NCI-H2171 (cell line): Measurements from ENCODE around the gene EIF4E2.

Source experiments
- DNase-seq: peaks from one replicate; lab custom pipeline; 2025; lab: John Stamatoyannopoulos, UW

The EIF4E2 gene

DNA sequence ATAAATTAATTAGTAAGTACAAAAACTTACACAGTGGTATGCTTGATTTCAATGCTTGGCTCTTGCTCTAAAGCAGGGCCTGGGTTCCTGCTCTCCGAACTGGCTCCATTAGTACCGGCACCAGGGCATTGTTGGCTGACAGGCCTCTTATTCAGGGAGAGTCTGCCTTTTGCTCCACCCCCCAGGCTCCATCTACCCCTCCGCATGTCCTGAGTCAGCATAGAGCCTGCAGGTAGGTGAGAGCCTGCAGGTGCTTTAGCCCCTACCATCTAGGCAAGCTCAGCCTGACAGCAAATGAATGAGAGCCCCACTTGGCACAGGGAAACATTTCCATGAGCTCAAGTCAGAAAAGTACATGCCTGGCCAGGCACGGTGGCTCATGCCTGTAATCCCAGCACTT is 47.8 kb downstream of the EIF4E2 start:
- DNase-seq, result no peak

DNA sequence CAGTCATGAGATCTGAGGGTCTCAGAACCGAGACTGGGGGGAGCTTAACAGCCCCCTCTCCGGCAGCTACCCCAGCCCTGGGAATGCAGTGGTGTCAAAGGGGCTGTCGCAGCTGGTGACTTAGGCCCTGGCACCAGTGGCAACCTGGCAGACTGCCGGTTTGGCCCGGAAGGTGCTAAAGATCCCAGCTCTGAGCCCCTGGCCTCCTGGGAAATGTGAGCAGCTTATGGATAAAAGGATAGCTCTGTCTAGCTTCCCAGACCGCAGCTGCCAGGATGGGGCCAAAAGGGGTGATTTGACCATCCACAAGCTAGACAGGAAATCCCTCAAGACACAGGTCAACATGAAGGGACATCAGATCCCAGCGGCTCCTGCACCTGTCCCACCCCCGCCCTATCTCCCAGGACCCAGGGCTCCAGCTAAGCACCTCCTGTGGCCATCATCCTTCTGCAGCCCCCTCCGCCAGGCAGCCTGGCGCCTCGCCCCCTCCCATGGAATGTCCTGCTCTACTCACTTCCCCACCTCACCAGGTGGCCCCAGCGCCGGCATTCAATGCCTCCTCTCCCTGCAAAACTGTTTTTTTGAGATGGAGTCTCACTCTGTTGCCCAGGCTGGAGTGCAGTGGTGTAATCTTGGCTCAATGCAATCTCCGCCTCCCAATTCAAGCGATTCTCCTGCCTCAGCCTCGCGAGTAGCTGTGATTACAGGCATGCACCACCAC is 49.7 kb downstream of the EIF4E2 start:
- DNase-seq, result no peak

DNA sequence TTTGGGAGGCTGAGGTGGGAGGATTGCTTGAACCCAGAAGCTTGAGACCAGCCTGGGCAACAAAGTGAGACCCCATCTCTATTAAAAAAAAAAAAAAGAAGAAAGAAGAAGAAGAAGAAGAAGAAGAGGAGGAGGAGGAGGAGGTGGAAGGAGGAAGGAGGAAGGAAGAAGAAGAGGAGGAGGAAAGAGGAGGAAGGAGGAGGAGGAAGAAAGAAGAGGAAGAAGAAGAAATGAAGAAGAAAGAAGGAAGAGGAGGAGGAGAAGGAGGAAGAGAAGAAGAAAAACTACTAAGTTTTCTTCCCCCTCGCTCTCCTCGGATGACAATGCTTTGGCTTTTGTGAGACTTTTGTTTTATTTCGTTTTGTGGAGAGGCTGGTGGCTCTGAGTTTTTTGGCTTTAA is 52.8 kb downstream of the EIF4E2 start:
- DNase-seq, result no peak

DNA sequence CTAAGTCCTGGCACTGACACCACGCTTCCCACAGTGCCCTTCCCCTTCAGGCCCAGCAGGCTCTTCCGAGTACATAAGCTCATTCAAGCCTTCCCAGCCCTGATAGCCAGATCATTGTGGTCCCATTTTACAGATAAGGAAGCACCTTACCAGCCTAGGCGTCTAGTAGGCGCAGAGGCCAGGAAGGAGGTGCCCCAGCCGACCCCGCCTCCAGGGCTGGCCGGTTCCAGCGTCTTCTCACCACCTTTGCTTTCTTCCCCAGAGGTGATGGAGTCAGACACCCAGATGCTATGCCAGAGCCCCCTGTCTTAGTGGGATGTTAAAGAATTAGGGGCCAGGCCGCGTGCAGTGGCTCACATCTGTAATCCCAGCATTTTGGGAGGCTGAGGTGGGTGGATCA is 54.0 kb downstream of the EIF4E2 start:
- no peak for DNase-seq

DNA sequence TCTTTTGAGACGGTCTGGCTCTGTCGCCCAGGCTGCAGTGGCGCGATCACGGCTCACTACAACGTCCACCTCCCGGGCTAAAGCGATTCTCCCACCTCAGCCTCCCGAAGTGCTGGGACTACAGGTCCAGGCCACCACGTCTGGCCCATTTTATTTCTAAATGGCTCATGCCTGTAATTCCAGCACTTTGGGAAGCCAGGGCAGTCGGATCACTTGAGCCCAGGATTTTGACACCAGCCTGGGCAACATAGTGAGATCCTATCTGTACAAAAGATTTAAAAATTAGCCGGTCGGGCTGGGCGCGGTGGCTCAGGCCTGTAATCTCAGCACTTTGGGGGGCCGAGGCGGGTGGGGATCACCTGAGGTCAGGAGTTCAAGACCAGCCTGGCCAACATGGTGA is 56.5 kb downstream of the EIF4E2 start:
- DNase-seq, result no peak

DNA sequence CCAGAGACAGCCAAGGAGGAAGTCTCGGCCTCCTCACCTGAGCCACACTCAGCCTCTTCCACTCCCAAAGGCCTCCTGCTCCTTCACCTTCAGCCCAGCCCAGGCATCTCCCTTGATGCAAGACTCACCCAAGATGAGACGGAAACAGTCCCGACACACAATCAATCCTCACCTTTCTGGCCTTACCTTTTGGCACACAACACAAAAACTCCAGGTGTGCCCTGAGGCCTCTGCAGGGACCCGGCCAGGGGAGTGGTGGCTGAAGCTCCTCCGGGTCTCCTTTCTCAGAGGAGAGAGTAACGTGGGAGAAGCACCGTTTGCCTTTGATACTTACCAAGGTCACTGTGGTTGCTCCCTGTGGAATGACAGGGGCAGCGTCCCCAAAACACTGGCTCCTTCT is 59.1 kb downstream of the EIF4E2 start:
- no peak for DNase-seq

DNA sequence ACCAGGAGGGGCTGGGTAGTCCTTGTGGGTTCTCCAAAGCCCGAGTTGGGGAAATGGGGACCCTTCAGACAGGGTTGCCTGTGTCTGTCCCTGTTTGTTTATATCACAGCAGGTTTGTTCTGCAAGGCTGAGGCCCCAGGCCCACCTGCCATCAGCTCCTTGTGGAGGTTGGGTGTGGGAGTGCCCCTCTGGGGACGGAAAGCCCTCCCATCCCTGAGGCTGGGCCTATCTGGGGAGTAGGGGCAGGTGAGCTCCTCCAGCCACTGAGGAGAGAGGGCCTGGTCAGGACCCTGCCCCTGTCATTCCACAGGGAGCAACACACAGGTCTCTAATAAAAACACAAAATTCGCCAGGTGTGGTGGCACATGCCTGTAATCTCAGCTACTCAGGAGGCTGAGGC is 59.6 kb downstream of the EIF4E2 start:
- no peak for DNase-seq

DNA sequence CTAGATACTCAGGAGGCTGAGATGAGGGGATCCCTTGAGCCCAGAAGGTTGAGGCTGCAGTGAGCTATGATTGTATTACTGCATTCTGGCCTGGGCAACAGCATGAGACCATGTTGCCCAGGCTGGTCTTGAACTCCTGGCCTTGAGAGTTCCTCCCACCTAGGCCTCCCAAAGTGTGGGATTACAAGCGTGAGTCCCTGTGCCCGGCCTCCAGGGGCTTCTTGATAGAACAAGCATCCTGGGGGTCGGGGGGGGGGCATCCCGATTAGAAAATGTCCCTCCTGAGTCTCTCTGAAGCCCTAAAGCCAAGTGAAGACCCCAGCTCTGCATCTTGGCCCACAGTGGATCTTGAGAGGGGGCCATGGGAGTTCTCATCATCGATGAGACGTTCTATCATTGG is 60.6 kb downstream of the EIF4E2 start:
- DNase-seq, result no peak

DNA sequence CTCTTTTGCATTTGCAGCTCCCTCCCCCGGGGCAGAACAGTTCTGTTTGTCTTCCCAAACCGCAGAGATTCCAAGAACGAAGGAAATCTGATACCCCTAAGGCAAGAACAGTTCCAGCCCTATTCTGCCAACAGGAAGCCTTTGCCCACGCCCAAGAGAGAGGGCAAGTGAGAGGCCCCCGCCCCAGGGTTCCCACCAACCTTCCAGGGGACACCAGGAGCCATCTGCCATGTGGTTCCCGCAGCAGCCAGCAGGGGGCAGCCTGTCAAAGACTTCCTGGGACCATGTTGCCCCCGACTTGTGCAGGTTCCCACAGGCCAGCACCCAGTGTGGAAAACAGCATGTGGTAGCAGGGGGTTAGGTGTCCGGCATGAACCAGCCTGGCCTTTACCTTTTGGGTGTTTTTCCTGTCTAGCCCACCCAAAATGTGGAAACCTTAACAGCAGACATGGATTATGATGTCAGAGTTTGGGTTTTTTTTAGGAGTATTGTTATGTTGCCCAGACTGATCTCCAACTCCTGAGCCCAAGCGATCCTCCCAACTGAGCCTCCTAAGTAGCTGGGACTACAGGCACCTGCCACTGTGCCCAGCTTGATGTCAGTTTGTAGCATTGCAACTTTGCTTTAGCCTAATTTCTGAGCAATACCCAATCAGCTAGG is 61.2 kb downstream of the EIF4E2 start:
- no peak for DNase-seq

DNA sequence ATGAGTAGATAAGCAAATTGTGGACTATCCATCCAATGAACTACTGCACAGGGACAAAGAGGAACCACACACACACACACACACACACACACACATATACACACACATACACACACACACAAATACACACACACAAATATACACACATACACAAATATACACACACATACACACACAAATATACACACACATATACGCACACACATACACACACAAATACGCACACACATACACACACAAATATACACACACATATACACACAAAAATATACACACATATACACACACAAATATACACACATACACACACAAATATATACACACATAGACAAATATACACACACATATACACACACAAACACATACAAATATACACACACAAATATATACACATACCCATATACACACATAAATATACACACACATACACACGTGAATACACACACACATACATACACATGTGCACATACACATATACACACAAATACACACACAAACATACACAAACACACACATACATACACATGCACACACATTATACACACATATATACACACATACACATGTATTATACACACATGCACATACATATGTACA is 63.1 kb downstream of the EIF4E2 start:
- DNase-seq, result no peak

DNA sequence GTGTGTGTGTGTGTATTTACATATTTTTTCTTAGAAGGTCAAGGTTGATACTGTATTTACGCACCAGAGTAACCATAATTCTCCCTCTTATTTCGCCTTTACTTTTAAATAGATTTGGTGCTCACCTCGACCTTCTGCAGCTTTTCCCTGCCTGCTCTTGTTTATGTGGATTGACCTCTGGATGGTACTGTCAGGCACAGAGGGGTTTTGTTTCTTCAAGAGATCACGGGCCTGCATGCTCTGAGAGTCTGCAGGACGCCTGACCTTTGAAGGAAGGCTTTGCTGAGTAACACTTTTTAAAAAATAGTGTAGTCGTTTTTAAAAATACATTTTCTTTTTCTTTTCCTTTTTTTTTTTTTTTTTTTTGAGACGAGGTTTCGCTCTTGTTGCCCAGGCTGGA is 64.8 kb downstream of the EIF4E2 start:
- DNase-seq, result no peak
